H1 (cell line): Measurements from ENCODE around the gene NXPH4. TPM values are rescaled to one million over a fixed set of nuclear protein-coding genes. Genes with fewer than 3 reads are reported as not detected.

ENCODE experiments used
- BACH1 ChIP-seq: IDR thresholded peaks from 2 replicates; pipeline ENCODE4 v1.6.1; 2012; ENCODE audit warnings: low read length, improper control_type of control experiment
- KDM1A ChIP-seq: fragments of 200-600, 300-600 bp; sonication (generic); IDR thresholded peaks from 2 replicates; pipeline ENCODE4 v1.7.1; 2016; ENCODE audit warnings: mild to moderate bottlenecking, low read length, borderline replicate concordance
- TAF1 ChIP-seq: IDR thresholded peaks from 2 replicates; pipeline ENCODE4 v1.6.1; 2011; ENCODE audit warnings: mild to moderate bottlenecking, low read depth, low read length
- polyA plus RNA-seq, 7 experiments: library from polyadenylated mRNA; depleted of rRNA in 3 of 7; stranded (reverse) in 5 of 7; unstranded in 2 of 7; fragments of >200 nt in 5 of 7; fragments of 200-250 nt in 2 of 7; gene quantifications; 1 replicate in 5 of 7; 2 replicates in 1 of 7; 4 replicates in 1 of 7; pipeline versions ENCODE4 v1.2.1 to v1.2.3, GENCODE V29; 2011 to 2013; ENCODE audit warnings: missing spikeins in 2 of 7, mixed read lengths in 2 of 7
- total RNA-seq: library from RNA; stranded (reverse); fragmentation: NEBNext Ultra II Directional; extraction: Animal tissue kit (Norgen Biotek cat#: 25700); gene quantifications from 2 replicates; pipeline ENCODE4 v1.2.1, GENCODE V29; 2021
- TF ChIP-seq, protein P1 (sequence below): IDR thresholded peaks from 2 replicates; pipeline ENCODE4 v1.6.1; 2011; ENCODE audit warnings: low read depth, mild to moderate bottlenecking, low read length; ENCODE audit not compliant: insufficient read depth

The NXPH4 gene
- total and polyA plus RNA-seq, 2 of the 8 experiments (the other 6 are each of a cell fraction or from before 2014, with no cell fraction given), result 0.92 to 1.7 TPM

DNA sequence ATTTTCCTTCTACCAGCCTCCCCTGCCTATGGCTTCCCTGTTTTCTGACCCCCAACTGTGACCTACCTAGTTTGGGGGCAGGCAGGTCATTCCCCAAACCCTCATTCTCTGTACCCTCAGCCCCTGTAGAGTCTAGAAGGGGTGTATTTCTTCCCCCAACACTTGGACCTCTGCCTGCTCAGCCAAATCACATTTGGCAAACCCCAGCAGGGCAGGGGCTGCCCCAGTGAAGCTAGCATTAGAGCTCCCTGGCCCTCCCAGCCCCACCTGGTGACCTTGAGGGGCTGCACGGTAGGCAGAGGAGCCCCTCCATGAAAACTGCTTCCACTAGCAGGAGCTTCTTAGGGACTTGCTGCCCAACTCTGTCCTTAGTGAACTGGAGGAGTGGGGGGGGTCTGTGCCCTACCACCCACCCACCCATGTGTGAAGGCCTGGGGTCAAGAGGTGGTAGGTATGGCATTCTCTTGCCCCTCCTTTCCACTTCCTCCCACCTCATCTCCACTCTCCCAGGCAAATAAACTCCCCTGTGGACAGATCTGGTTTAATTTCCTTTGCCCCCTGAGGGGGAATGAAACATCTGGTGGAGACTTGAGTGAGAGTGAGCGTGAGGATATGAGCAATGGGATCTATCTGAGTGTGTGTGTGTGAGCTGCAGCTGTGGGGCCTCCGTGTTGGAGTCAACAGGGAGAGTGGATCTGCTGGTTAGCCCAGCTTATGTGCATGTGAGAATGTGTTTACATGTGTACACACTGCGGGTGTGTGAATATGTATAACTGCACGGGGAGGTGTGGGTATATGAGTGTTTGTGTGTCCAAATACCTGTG is 1.6 kb downstream of the NXPH4 start (continued):
- TF ChIP-seq TAF1 (no peak), BACH1 (no peak), KDM1A (no peak)
- TF ChIP-seq, protein P1, sequence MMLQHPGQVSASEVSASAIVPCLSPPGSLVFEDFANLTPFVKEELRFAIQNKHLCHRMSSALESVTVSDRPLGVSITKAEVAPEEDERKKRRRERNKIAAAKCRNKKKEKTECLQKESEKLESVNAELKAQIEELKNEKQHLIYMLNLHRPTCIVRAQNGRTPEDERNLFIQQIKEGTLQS, result no peak
